Loucy (cell line): ENCODE results near the gene SAP30BP.

ENCODE experiments used
- H2AFZ ChIP-seq: fragments of 200-600 bp; sonication (generic); 2 replicates; pipeline ENCODE4 v1.6.0; 2016; ENCODE audit warnings: antibody characterized with exemption, mild to moderate bottlenecking, low read length, moderate library complexity
- H3F3A ChIP-seq: fragments of 200-600 bp; 2 replicates; pipeline ENCODE4 v1.6.0; 2016; ENCODE audit warnings: antibody characterized with exemption, low read depth, mild to moderate bottlenecking
- H3K27me3 ChIP-seq: fragments of 200-600 bp; sonication (generic); 2 replicates; pipeline ENCODE4 v1.6.1; 2014; ENCODE audit warnings: low read length, mild to moderate bottlenecking; ENCODE audit not compliant: insufficient read depth, poor library complexity, severe bottlenecking
- H3K36me3 ChIP-seq: fragments of 200-600 bp; sonication (generic); 2 replicates; pipeline ENCODE4 v1.6.1; 2016; ENCODE audit warnings: low read length; ENCODE audit not compliant: insufficient read depth
- H3K4me1 ChIP-seq: fragments of 200-600 bp; sonication (generic); 2 replicates; pipeline ENCODE4 v1.5.1; 2014; ENCODE audit warnings: low read length, mild to moderate bottlenecking; ENCODE audit not compliant: insufficient read depth, poor library complexity, severe bottlenecking
- H3K4me2 ChIP-seq: fragments of 200-600 bp; sonication (generic); 2 replicates; pipeline ENCODE4 v1.6.0; 2014; ENCODE audit warnings: antibody characterized with exemption, low read length, low read depth, mild to moderate bottlenecking; ENCODE audit not compliant: poor library complexity, severe bottlenecking
- H3K4me3 ChIP-seq: fragments of 200-600 bp; sonication (generic); 2 replicates; pipeline ENCODE4 v1.5.1; 2014; ENCODE audit warnings: low read length, mild to moderate bottlenecking, mixed read lengths; ENCODE audit not compliant: poor library complexity, severe bottlenecking
- H3K79me2 ChIP-seq: fragments of 200-600 bp; sonication (generic); 2 replicates; pipeline ENCODE4 v1.6.1; 2014; ENCODE audit warnings: low read length; ENCODE audit not compliant: insufficient read depth
- H3K9ac ChIP-seq: fragments of 200-600 bp; sonication (generic); 2 replicates; pipeline ENCODE4 v1.6.0; 2014; ENCODE audit warnings: mild to moderate bottlenecking, low read depth, low read length, moderate library complexity; ENCODE audit not compliant: poor library complexity, severe bottlenecking
- H3K9me2 ChIP-seq: fragments of 200-600 bp; sonication (generic); replicated peaks from 2 replicates; pipeline ENCODE4 v1.6.1; 2016; ENCODE audit warnings: low read depth, low read length, mixed read lengths
- H3K9me3 ChIP-seq: fragments of 200-600 bp; sonication (generic); 2 replicates; pipeline ENCODE4 v1.6.1; 2014; ENCODE audit warnings: mild to moderate bottlenecking, antibody characterized with exemption, low read length, low read depth; ENCODE audit not compliant: insufficient read depth
- H4K20me1 ChIP-seq: fragments of 200-600 bp; sonication (generic); 2 replicates; pipeline ENCODE4 v1.6.0; 2014; ENCODE audit warnings: antibody characterized with exemption, low read length, mild to moderate bottlenecking; ENCODE audit not compliant: insufficient read depth, poor library complexity, severe bottlenecking
- CTCF ChIP-seq: fragments of 200-600 bp; sonication (generic); conservative IDR thresholded peaks from 2 replicates; pipeline ENCODE4 v1.5.1; 2014; ENCODE audit warnings: mild to moderate bottlenecking, antibody characterized with exemption, low read length
- EZH2phosphoT487 ChIP-seq: fragments of 200-600 bp; IDR thresholded peaks from 2 replicates; pipeline ENCODE4 v1.6.1; 2018; ENCODE audit warnings: antibody characterized with exemption, mild to moderate bottlenecking, moderate library complexity, borderline replicate concordance

SAP30BP gene

GRCh38 chr17:75755990-75756389 lies 88.9 kb downstream of the SAP30BP start:
- no peaks in the 10 kb centered on the region for H3F3A ChIP-seq
- no peak overlapping the region for H3K4me2 ChIP-seq
- H3K9ac ChIP-seq, result no peak overlapping the region
- H2AFZ ChIP-seq, result no peak overlapping the region
- H4K20me1 ChIP-seq, result no peaks in the 10 kb centered on the region
- TF ChIP-seq CTCF (no peak), EZH2phosphoT487 (no peak)
- H3K36me3 ChIP-seq, result no peaks in the 10 kb centered on the region
- H3K9me2 ChIP-seq, result no peaks in the 10 kb centered on the region
- no peaks in the 10 kb centered on the region for H3K79me2 ChIP-seq
- H3K4me3 ChIP-seq, result no peak overlapping the region
- H3K4me1 ChIP-seq, result peaks cover 24% of the 10 kb centered on the region
- no peaks in the 10 kb centered on the region for H3K27me3 ChIP-seq
- no peaks in the 10 kb centered on the region for H3K9me3 ChIP-seq

GRCh38 chr17:75756451-75757085 lies 89.4 kb downstream of the SAP30BP start:
- no peak for TF ChIP-seq CTCF
- no peak for TF ChIP-seq EZH2phosphoT487
- no peak overlapping the region for H3K4me2 ChIP-seq
- no peaks in the 10 kb centered on the region for H3K9me3 ChIP-seq
- H3K79me2 ChIP-seq, result no peaks in the 10 kb centered on the region
- no peak overlapping the region for H2AFZ ChIP-seq
- no peaks in the 10 kb centered on the region for H3K9me2 ChIP-seq
- H3F3A ChIP-seq, result no peaks in the 10 kb centered on the region
- no peaks in the 10 kb centered on the region for H3K36me3 ChIP-seq
- peaks cover 24% of the 10 kb centered on the region for H3K4me1 ChIP-seq
- H3K4me3 ChIP-seq, result no peak overlapping the region
- no peaks in the 10 kb centered on the region for H4K20me1 ChIP-seq
- H3K27me3 ChIP-seq, result no peaks in the 10 kb centered on the region
- no peak overlapping the region for H3K9ac ChIP-seq

GRCh38 chr17:75757086-75757681 lies 90.0 kb downstream of the SAP30BP start:
- no peaks in the 10 kb centered on the region for H3K9me3 ChIP-seq
- H3K4me3 ChIP-seq, result no peak overlapping the region
- H3K79me2 ChIP-seq, result no peaks in the 10 kb centered on the region
- H3K4me1 ChIP-seq, result peaks cover 24% of the 10 kb centered on the region
- no peak overlapping the region for H3K4me2 ChIP-seq
- H3K9ac ChIP-seq, result no peak overlapping the region
- H2AFZ ChIP-seq, result no peak overlapping the region
- H3K36me3 ChIP-seq, result no peaks in the 10 kb centered on the region
- H4K20me1 ChIP-seq, result no peaks in the 10 kb centered on the region
- H3K9me2 ChIP-seq, result no peaks in the 10 kb centered on the region
- no peaks in the 10 kb centered on the region for H3F3A ChIP-seq
- no peaks in the 10 kb centered on the region for H3K27me3 ChIP-seq
- TF ChIP-seq EZH2phosphoT487 (no peak), CTCF (no peak)
